ENCODE measurements around the gene LRP1B. TPM values are rescaled to one million over a fixed set of nuclear protein-coding genes. Genes with fewer than 3 reads are reported as not detected.

Gene LRP1B
- total and polyA plus RNA-seq, 2 of the 8 experiments (the other 6 are each of a cell fraction or from before 2014, with no cell fraction given), result 0.03 TPM; not detected in 1

DNA sequence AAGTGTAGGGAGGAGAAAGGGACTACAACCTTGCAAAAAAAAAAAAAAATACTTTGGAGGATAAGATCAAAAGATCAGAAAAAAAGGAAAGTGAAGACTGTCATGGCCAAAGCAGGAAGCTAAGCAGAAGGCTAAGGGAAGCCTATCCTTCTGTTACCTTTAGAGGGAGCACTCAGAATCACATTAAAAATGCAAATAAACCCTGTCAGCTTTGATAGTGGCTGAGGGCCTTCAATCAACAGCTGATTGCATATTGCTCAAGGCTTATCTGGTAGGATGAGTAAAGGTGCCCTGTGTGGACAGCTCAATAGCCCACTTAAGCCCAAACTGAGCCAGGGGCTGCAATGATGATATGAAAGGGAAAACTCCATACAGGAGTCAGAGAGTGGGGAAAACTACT, 1021.2 kb downstream of the LRP1B start:
- Histone ChIP-seq H2AFZ (ENCODE audit: low read length) (no peak overlapping the region; the same call in 1 of the 2 replicates), H2BK120ac (replicated peaks; ENCODE audit: low read depth, low read length) (no peak overlapping the region), H4K5ac (ENCODE audit: insufficient read length, low read depth, low read length) (no peak overlapping the region), H3K27me3 (replicated peaks in 1 of 4; ENCODE audit: control insufficient read depth in 3 of 4, extremely low read depth in 1 of 4, insufficient read depth in 3 of 4, low read length in 3 of 4) (no peaks in the 10 kb centered on the region), H3K9me3 (ENCODE audit: insufficient read depth in 2 of 2, low read depth in 1 of 2, low read length in 1 of 2) (no peaks in the 10 kb centered on the region), H3K36me3 (ENCODE audit: control insufficient read depth in 2 of 4, insufficient read depth in 4 of 4, low read length in 3 of 4) (no peaks in the 10 kb centered on the region), H3K79me1 (ENCODE audit: low read depth, low read length) (no peaks in the 10 kb centered on the region), H3K23me2 (ENCODE audit: low read depth, low read length) (no peaks in the 10 kb centered on the region), H3K56ac (replicated peaks; ENCODE audit: insufficient read length, low read depth, low read length) (no peak overlapping the region), H3K9ac (replicated peaks in 1 of 4; ENCODE audit: extremely low read depth in 1 of 4, low read depth in 3 of 4, low read length in 3 of 4) (no peak overlapping the region), H3K4ac (replicated peaks; ENCODE audit: insufficient read length, low read depth, low read length) (no peak overlapping the region), H4K20me1 (replicated peaks in 1 of 2; ENCODE audit: control insufficient read depth in 1 of 2, insufficient read depth in 2 of 2, low read length in 2 of 2) (no peaks in the 10 kb centered on the region), H3K14ac (ENCODE audit: insufficient read length) (no peak overlapping the region), H4K91ac (replicated peaks; ENCODE audit: insufficient read length, low read length) (no peak overlapping the region), H4K8ac (ENCODE audit: extremely low read depth, insufficient read depth, low read length) (no peak overlapping the region), H2BK5ac (ENCODE audit: low read depth, low read length) (no peak overlapping the region), H2BK12ac (ENCODE audit: low read depth, low read length) (no peak overlapping the region), H3K4me1 (replicated peaks in 1 of 4; ENCODE audit: control insufficient read depth in 3 of 4, insufficient read depth in 4 of 4, low read length in 3 of 4) (peaks cover 0 to 3% (median 0%) of the 10 kb centered on the region in 4 experiments; a peak in 2 of 7 replicates), H3K79me2 (ENCODE audit: control insufficient read depth in 1 of 2, insufficient read depth in 2 of 2, low read length in 2 of 2) (no peaks in the 10 kb centered on the region), H2BK15ac (ENCODE audit: low read length) (no peak overlapping the region), H2AK5ac (ENCODE audit: low read depth, low read length) (no peak overlapping the region), H2BK20ac (ENCODE audit: low read length) (no peak overlapping the region), H3K4me3 (ENCODE audit: extremely low read depth in 1 of 4, insufficient read depth in 2 of 4, low read depth in 3 of 4, low read length in 4 of 4) (no peak overlapping the region), H3K23ac (ENCODE audit: insufficient read length) (no peak overlapping the region), H3K18ac (ENCODE audit: extremely low read depth, low read length) (no peak overlapping the region), H3K4me2 (ENCODE audit: insufficient read depth in 1 of 2, low read depth in 2 of 2, low read length in 2 of 2) (no peak overlapping the region), H3K27ac (ENCODE audit: low read depth, low read length) (no peak overlapping the region)
- TF ChIP-seq, protein P1, sequence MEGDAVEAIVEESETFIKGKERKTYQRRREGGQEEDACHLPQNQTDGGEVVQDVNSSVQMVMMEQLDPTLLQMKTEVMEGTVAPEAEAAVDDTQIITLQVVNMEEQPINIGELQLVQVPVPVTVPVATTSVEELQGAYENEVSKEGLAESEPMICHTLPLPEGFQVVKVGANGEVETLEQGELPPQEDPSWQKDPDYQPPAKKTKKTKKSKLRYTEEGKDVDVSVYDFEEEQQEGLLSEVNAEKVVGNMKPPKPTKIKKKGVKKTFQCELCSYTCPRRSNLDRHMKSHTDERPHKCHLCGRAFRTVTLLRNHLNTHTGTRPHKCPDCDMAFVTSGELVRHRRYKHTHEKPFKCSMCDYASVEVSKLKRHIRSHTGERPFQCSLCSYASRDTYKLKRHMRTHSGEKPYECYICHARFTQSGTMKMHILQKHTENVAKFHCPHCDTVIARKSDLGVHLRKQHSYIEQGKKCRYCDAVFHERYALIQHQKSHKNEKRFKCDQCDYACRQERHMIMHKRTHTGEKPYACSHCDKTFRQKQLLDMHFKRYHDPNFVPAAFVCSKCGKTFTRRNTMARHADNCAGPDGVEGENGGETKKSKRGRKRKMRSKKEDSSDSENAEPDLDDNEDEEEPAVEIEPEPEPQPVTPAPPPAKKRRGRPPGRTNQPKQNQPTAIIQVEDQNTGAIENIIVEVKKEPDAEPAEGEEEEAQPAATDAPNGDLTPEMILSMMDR (IDR thresholded peaks at IDR 0.05; ENCODE audit: control extremely low read depth in 1 of 3, insufficient read depth in 1 of 3, low read depth in 1 of 3, low read length in 3 of 3), result peak in 2 of 3 experiments; percentile 6 to 62; a peak in 2 of 4 replicates
- TF ChIP-seq RAD21 (IDR thresholded peaks at IDR 0.05 in 1 of 2, conservative IDR thresholded peaks at IDR 0.05 in 1 of 2; ENCODE audit: low read depth in 2 of 2, low read length in 2 of 2) (peak; percentile 14 to 31; a peak in 2 of 4 replicates), CEBPB (IDR thresholded peaks at IDR 0.05; ENCODE audit: low read depth, low read length) (peak; percentile 48; the same call in 1 of the 2 replicates), TBP (IDR thresholded peaks at IDR 0.05; ENCODE audit: low read depth, low read length) (no peak), YY1 (IDR thresholded peaks at IDR 0.05; ENCODE audit: low read depth, low read length) (0 out of 2 replicates have a peak, but pooled peaks have one; percentile 20)
- FAIRE-seq (peak; percentile 28), DNase-seq (ENCODE audit: low read depth in 1 of 2, low spot score in 2 of 2) (no peak)
- ChIA-PET POLR2A (ENCODE audit: partially characterized antibody) (no interaction called here), CTCF (ENCODE audit: partially characterized antibody) (interaction anchor here (0.6 to 1.6 kb wide), 14 partner anchors 11 to 708 kb away, joined by 3 to 6 read pairs (median 3); no protein-coding TSS in a partner anchor)

Data from H1 (cell line).